GM12872 (cell line): ENCODE data around the gene LRRC27.

Source experiments
- TF ChIP-seq, protein P1 (sequence below): IDR thresholded peaks from 3 replicates; pipeline ENCODE4 v1.5.1; 2011; ENCODE audit warnings: low read depth, mild to moderate bottlenecking, low read length, moderate library complexity; ENCODE audit not compliant: insufficient read depth

LRRC27 gene

DNA sequence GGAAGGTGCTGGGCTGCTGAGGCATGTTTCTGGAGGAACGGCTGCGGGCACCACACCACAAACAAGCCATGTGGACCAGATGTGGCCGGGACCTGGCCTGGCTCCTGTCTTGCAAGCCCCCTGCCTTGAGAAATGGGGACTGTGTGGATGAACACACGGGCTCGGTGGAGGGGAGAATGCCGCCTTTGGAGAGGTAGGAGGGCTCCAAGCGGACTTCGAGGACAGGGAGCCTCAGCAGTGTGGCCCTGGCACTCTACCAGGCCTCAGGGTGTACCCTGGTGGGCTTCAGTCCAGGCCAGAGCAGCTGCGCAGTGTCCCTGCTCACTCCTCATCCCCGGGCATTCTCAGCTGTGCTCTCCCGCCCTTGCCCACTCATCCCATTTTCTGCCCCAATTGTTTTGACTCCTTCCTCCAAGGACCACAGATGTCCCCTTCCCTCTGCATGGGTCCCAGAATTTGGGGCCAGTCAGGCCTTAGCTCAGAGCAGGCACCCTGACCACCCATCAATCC lies 96.5 kb downstream of the LRRC27 start:
- TF ChIP-seq, protein P1, sequence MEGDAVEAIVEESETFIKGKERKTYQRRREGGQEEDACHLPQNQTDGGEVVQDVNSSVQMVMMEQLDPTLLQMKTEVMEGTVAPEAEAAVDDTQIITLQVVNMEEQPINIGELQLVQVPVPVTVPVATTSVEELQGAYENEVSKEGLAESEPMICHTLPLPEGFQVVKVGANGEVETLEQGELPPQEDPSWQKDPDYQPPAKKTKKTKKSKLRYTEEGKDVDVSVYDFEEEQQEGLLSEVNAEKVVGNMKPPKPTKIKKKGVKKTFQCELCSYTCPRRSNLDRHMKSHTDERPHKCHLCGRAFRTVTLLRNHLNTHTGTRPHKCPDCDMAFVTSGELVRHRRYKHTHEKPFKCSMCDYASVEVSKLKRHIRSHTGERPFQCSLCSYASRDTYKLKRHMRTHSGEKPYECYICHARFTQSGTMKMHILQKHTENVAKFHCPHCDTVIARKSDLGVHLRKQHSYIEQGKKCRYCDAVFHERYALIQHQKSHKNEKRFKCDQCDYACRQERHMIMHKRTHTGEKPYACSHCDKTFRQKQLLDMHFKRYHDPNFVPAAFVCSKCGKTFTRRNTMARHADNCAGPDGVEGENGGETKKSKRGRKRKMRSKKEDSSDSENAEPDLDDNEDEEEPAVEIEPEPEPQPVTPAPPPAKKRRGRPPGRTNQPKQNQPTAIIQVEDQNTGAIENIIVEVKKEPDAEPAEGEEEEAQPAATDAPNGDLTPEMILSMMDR, result no peak
